Activated CD4-positive, CD25-positive, alpha-beta regulatory T cell treated with anti-CD3 and anti-CD28 coated beads, Interleukin-2, amount 50 U/mL, for 72 hours (primary cell): Measurements from ENCODE around the gene NMUR1.

Experiments used
- DNase-seq: peaks from one replicate; pipeline ENCODE4 v3.0.0; 2021

The NMUR1 gene

DNA sequence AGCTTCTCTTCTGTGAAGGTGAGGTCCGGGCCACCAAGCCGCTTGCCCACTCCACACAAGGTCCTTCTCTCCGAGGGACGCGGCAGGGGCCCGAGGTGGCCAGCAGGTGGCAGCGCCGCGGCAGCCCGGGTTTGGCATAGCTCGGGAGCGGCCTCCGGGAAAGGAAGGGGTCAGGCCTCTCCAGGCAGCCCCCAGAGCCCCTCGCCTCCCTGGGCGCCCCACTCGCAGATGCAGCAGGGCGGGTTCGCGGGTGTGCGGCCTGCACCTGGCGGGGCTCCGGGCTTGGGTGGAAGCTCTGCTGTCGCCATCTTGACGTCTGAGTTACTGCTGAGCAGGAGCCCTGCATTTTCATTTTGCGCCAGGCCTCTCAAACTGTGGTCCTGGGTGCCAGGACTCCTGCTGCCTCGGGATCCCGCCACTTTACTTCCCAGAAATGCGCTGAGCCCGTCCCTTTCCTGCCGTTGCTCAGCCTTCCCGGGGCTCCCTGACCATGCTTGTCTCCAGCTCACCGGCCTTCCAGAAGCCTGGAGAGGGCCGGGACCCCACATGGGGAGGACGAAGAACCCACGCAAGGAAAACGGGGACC, 47.3 kb downstream of the NMUR1 start:
- DNase-seq, result peak; percentile 79

- DNase-seq, result no peak
Measured at GRCh38 chr2:231480781-231481180, 49.5 kb downstream of the NMUR1 start.

DNA sequence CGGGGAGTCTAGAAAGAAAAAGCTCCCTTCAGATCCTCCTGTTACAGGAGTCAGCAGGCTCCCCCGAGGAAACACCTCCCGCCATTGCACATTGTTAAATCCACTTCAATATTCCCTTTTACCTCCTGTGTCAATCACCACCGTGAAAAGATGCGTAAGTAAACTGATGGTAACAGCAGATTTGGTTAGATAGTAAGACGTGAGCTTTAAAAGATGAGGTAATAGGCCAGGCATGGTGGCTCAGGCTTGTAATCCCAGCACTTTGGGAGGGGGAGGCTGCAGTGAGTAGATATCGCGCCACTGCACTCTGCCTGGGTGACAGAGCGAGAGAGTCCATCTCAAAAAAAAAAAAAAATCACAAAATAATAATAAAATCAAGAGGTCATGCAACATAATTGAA, 50.8 kb downstream of the NMUR1 start:
- no peak for DNase-seq

DNA sequence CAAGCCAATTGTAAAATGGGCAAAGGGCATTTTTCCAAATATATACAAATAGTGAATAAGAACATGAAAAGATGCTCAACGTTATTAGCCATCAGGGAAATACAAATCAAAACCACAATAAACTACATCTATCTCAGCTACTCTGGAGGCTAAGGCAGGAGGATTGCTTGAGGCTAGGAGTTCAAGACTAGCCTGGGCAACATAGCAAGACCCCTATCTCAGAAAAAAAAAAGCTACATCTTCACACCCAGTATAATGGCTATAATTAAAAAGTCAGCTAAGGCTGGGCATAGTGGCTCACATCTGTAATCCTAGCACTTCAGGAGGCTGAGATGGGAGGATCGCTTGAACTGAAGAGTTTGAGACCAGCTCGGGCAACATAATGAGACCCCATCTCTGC, 53.3 kb downstream of the NMUR1 start:
- DNase-seq, result no peak

- no peak for DNase-seq
Measured at GRCh38 chr2:231475965-231476364, 54.3 kb downstream of the NMUR1 start.
